Activated naive CD4-positive, alpha-beta T cell treated with anti-CD3 and anti-CD28 coated beads for 36 hours (primary cell): ENCODE data around the gene C15orf61. TPM values are rescaled to one million over a fixed set of nuclear protein-coding genes. Genes with fewer than 3 reads are reported as not detected.
A peak's percentile ranks its signal among the peaks of the same experiment; 100 is the strongest.

ENCODE experiments used
- CTCF ChIA-PET: fragments of 350-600 bp; sonication (Branson Sonifier 250); formaldehyde crosslinking; loops from one replicate; lab custom pipeline; 2021; ENCODE audit warnings: antibody characterized with exemption; lab: Charles Lee
- DNase-seq: peaks from one replicate; pipeline ENCODE4 v3.0.0-alpha.2; 2020
- H3K27ac Mint-ChIP-seq: one replicate; pipeline ENCODE4 v1.8.0; 2021; ENCODE audit warnings: mild to moderate bottlenecking, mixed read lengths
- H3K27me3 Mint-ChIP-seq: one replicate; pipeline ENCODE4 v1.8.0; 2021; ENCODE audit warnings: low read depth, mixed read lengths
- H3K36me3 Mint-ChIP-seq: one replicate; pipeline ENCODE4 v1.8.0; 2021; ENCODE audit warnings: low read depth, mixed read lengths
- H3K4me1 Mint-ChIP-seq: one replicate; pipeline ENCODE4 v1.8.0; 2021; ENCODE audit warnings: low read depth, mixed read lengths
- H3K4me3 Mint-ChIP-seq: one replicate; pipeline ENCODE4 v1.8.0; 2021; ENCODE audit warnings: mild to moderate bottlenecking, moderate library complexity, mixed read lengths
- H3K9me3 Mint-ChIP-seq: one replicate; pipeline ENCODE4 v1.8.0; 2021; ENCODE audit warnings: mixed read lengths
- intact Hi-C: fragments of 100-400 bp; cut with micrococcal nuclease; formaldehyde crosslinking; loops from one replicate; pipeline ENCODE4 v1.15.1; 2023
- total RNA-seq, 2 experiments: library from RNA; stranded (reverse); gene quantifications; one replicate each; pipeline ENCODE4 v1.2.3, GENCODE V29; 2021

Gene C15orf61
- 1 to 10 TPM; 6.2 to 7.2 TPM for total RNA-seq

GRCh38 chr15:67521029-67521782, at the start of gene C15orf61:
C15orf61 (plus strand) TSS chr15:67521131; CDS start chr15:67521249, 118 bp downstream.
- CTCF ChIA-PET: interaction anchor here (0.7 to 1.9 kb wide), 4 partner anchors 11 to 575 kb away, joined by 3 to 4 read pairs (median 4); partner anchors contain the start of gene MAP2K5
- H3K4me1 Mint-ChIP-seq: peaks cover 23% of the 10 kb centered on the region
- H3K27ac Mint-ChIP-seq: peak within 1 kb of the TSS; percentile 95
- peak within 1 kb of the TSS; percentile 92 for H3K4me3 Mint-ChIP-seq
- intact Hi-C loops: loop anchor here (1.0 to 5.0 kb wide), 6 partner anchors 18 to 708 kb away; partner anchors contain the start of genes CLN6 and RNU6-1
- peak; percentile 89 for DNase-seq
- H3K9me3 Mint-ChIP-seq: no peaks in the 10 kb centered on the region
- H3K27me3 Mint-ChIP-seq: no peaks in the 10 kb centered on the region
- peaks cover 4% of the 10 kb centered on the region for H3K36me3 Mint-ChIP-seq

GRCh38 chr15:67472957-67473356, 48.0 kb upstream of the C15orf61 start:
- no peak overlapping the region for H3K4me3 Mint-ChIP-seq
- no peak for DNase-seq
- no peaks in the 10 kb centered on the region for H3K4me1 Mint-ChIP-seq
- intact Hi-C loops: no loop called here
- H3K36me3 Mint-ChIP-seq: no peaks in the 10 kb centered on the region
- CTCF ChIA-PET: no interaction called here
- H3K27me3 Mint-ChIP-seq: no peaks in the 10 kb centered on the region
- H3K9me3 Mint-ChIP-seq: no peaks in the 10 kb centered on the region
- H3K27ac Mint-ChIP-seq: no peak overlapping the region

- CTCF ChIA-PET: no interaction called here
- H3K27me3 Mint-ChIP-seq: no peaks in the 10 kb centered on the region
- no peaks in the 10 kb centered on the region for H3K36me3 Mint-ChIP-seq
- intact Hi-C loops: no loop called here
- DNase-seq: no peak
- H3K27ac Mint-ChIP-seq: no peak overlapping the region
- H3K4me3 Mint-ChIP-seq: no peak overlapping the region
- no peaks in the 10 kb centered on the region for H3K4me1 Mint-ChIP-seq
- H3K9me3 Mint-ChIP-seq: no peaks in the 10 kb centered on the region
Measured at GRCh38 chr15:67474405-67475110, 46.4 kb upstream of the C15orf61 start.

GRCh38 chr15:67479781-67480505, 41.0 kb upstream of the C15orf61 start:
- intact Hi-C loops: no loop called here
- Mint-ChIP-seq H3K27ac (no peak overlapping the region), H3K27me3 (no peaks in the 10 kb centered on the region), H3K36me3 (no peaks in the 10 kb centered on the region), H3K4me3 (no peak overlapping the region), H3K4me1 (peaks cover 9% of the 10 kb centered on the region), H3K9me3 (peaks cover 3% of the 10 kb centered on the region)
- DNase-seq: no peak
- CTCF ChIA-PET: no interaction called here

GRCh38 chr15:67480741-67481140, 40.2 kb upstream of the C15orf61 start:
- Mint-ChIP-seq H3K36me3 (no peaks in the 10 kb centered on the region), H3K4me3 (no peak overlapping the region), H3K9me3 (peaks cover 5% of the 10 kb centered on the region), H3K27me3 (no peaks in the 10 kb centered on the region), H3K27ac (no peak overlapping the region), H3K4me1 (peaks cover 9% of the 10 kb centered on the region)
- DNase-seq: no peak
- intact Hi-C loops: no loop called here
- CTCF ChIA-PET: no interaction called here

- intact Hi-C loops: no loop called here
- Mint-ChIP-seq H3K27me3 (no peaks in the 10 kb centered on the region), H3K9me3 (peaks cover 5% of the 10 kb centered on the region), H3K27ac (no peak overlapping the region), H3K4me3 (no peak overlapping the region), H3K4me1 (peaks cover 9% of the 10 kb centered on the region), H3K36me3 (peaks cover 3% of the 10 kb centered on the region)
- no peak for DNase-seq
- CTCF ChIA-PET: no interaction called here
Measured at GRCh38 chr15:67481680-67482079, 39.3 kb upstream of the C15orf61 start.

GRCh38 chr15:67495585-67495984, 25.3 kb upstream of the C15orf61 start:
- CTCF ChIA-PET: interaction anchor here (2.0 kb wide), 1 partner anchor 340 kb away, joined by 5 read pairs; no protein-coding TSS in a partner anchor
- no peak for DNase-seq
- no peaks in the 10 kb centered on the region for H3K36me3 Mint-ChIP-seq
- H3K9me3 Mint-ChIP-seq: no peaks in the 10 kb centered on the region
- intact Hi-C loops: no loop called here
- H3K27me3 Mint-ChIP-seq: peaks cover 3% of the 10 kb centered on the region
- no peak overlapping the region for H3K27ac Mint-ChIP-seq
- no peaks in the 10 kb centered on the region for H3K4me1 Mint-ChIP-seq
- H3K4me3 Mint-ChIP-seq: no peak overlapping the region

- H3K9me3 Mint-ChIP-seq: no peaks in the 10 kb centered on the region
- CTCF ChIA-PET: interaction anchor here (0.6 to 1.9 kb wide), 5 partner anchors 14 to 588 kb away, joined by 3 to 8 read pairs (median 4); no protein-coding TSS in a partner anchor
- no peaks in the 10 kb centered on the region for H3K4me1 Mint-ChIP-seq
- intact Hi-C loops: loop anchor here (1.0 kb wide), 1 partner anchor 335 kb away; no protein-coding TSS in a partner anchor
- no peak overlapping the region for H3K27ac Mint-ChIP-seq
- DNase-seq: no peak
- H3K36me3 Mint-ChIP-seq: no peaks in the 10 kb centered on the region
- H3K27me3 Mint-ChIP-seq: peaks cover 2% of the 10 kb centered on the region
- no peak overlapping the region for H3K4me3 Mint-ChIP-seq
Measured at GRCh38 chr15:67501177-67501835, 19.6 kb upstream of the C15orf61 start.

- H3K27ac Mint-ChIP-seq: no peak overlapping the region
- H3K36me3 Mint-ChIP-seq: no peaks in the 10 kb centered on the region
- CTCF ChIA-PET: interaction anchor here (1.0 to 1.9 kb wide), 3 partner anchors 14 to 330 kb away, joined by 3 to 8 read pairs (median 5); no protein-coding TSS in a partner anchor
- H3K9me3 Mint-ChIP-seq: no peaks in the 10 kb centered on the region
- H3K4me1 Mint-ChIP-seq: no peaks in the 10 kb centered on the region
- DNase-seq: no peak
- H3K4me3 Mint-ChIP-seq: no peak overlapping the region
- intact Hi-C loops: loop anchor here (1.0 kb wide), 1 partner anchor 334 kb away; no protein-coding TSS in a partner anchor
- no peaks in the 10 kb centered on the region for H3K27me3 Mint-ChIP-seq
Measured at GRCh38 chr15:67501836-67502461, 19.0 kb upstream of the C15orf61 start.

GRCh38 chr15:67504056-67504455, 16.9 kb upstream of the C15orf61 start:
- Mint-ChIP-seq H3K27me3 (no peaks in the 10 kb centered on the region), H3K27ac (no peak overlapping the region), H3K4me3 (no peak overlapping the region), H3K9me3 (no peaks in the 10 kb centered on the region), H3K4me1 (no peaks in the 10 kb centered on the region), H3K36me3 (peaks cover 5% of the 10 kb centered on the region)
- intact Hi-C loops: no loop called here
- CTCF ChIA-PET: interaction anchor here (2.1 kb wide), 1 partner anchor 332 kb away, joined by 4 read pairs; no protein-coding TSS in a partner anchor
- no peak for DNase-seq

- H3K27me3 Mint-ChIP-seq: no peaks in the 10 kb centered on the region
- peaks cover 5% of the 10 kb centered on the region for H3K36me3 Mint-ChIP-seq
- H3K4me1 Mint-ChIP-seq: no peaks in the 10 kb centered on the region
- CTCF ChIA-PET: no interaction called here
- intact Hi-C loops: no loop called here
- H3K9me3 Mint-ChIP-seq: no peaks in the 10 kb centered on the region
- DNase-seq: no peak
- H3K27ac Mint-ChIP-seq: no peak overlapping the region
- no peak overlapping the region for H3K4me3 Mint-ChIP-seq
Measured at GRCh38 chr15:67504796-67505195, 16.1 kb upstream of the C15orf61 start.
